K562 (cell line): ENCODE measurements around the gene RNF6. TPM values are rescaled to one million over a fixed set of nuclear protein-coding genes. Genes with fewer than 3 reads are reported as not detected.
A peak's percentile ranks its signal among the peaks of the same experiment; 100 is the strongest.

Experiments used
- ATAC-seq: fragments of 200-7000 bp; cut with Tn5 transposase; 3 replicates; pipeline ENCODE4 v1.9.1; 2020; ENCODE audit warnings: moderate library complexity
- BruUV-seq: library from RNA; stranded (reverse); fragments of 400-500 nt; replicated peaks from 2 replicates; lab custom pipeline; 2021; lab: Mats Ljungman, UMichigan
- CTCF ChIA-PET: fragments of 300-600 bp; formaldehyde crosslinking; extraction: SDS; loops from one replicate; lab custom pipeline; 2021; ENCODE audit warnings: low intra/inter-chr PET ratio; lab: Yijun Ruan, JAX
- POLR2A ChIA-PET: fragments of 300-600, 350-650 bp; sonication (Branson Sonifier 250); formaldehyde crosslinking; extraction: SDS; loops from one replicate; lab custom pipeline; 2021; ENCODE audit warnings: antibody characterized with exemption, inconsistent platforms; lab: Yijun Ruan, JAX
- DNase-seq, 4 experiments: peaks; one replicate each; pipeline versions ENCODE4 v3.0.0 to v3.0.0-alpha.2; 2011 to 2018; ENCODE audit warnings: low spot score in 3 of 4, mixed read lengths in 3 of 4; ENCODE audit errors: extremely low read depth in 1 of 4
- FAIRE-seq: peaks from 2 replicates; lab custom pipeline; 2011; peaks lifted over from hg19 to GRCh38; lab: Jason Lieb, UNC
- H2AFZ ChIP-seq: 2 replicates; pipeline ENCODE4 v1.6.0; 2011; ENCODE audit warnings: low read depth, low read length, control low read depth, inconsistent platforms
- H3K27ac ChIP-seq: fragments of 200-600 bp; 3 replicates; pipeline ENCODE4 v1.8.0; 2011; ENCODE audit warnings: low read depth, mild to moderate bottlenecking, control low read depth, inconsistent platforms, low read length, moderate library complexity, mixed read lengths; ENCODE audit errors: extremely low read depth
- H3K27me3 ChIP-seq, 2 experiments: fragments of 300-600 bp in 1 of 2; 2 replicates in 1 of 2; 3 replicates in 1 of 2; pipeline versions ENCODE4 v1.6.0 to v1.8.0; 2011; ENCODE audit warnings: inconsistent platforms in 2 of 2, low read length in 2 of 2, mild to moderate bottlenecking in 1 of 2, mixed read lengths in 1 of 2, moderate library complexity in 1 of 2; ENCODE audit not compliant: control insufficient read depth in 2 of 2, insufficient read depth in 2 of 2
- H3K36me3 ChIP-seq: fragments of 300-600 bp; 3 replicates; pipeline ENCODE4 v1.8.0; 2011; ENCODE audit warnings: mild to moderate bottlenecking, low read length, inconsistent platforms; ENCODE audit not compliant: control insufficient read depth, insufficient read depth
- H3K4me1 ChIP-seq, 2 experiments: fragments of 200-600 bp in 1 of 2; replicated peaks in 1 of 2; 2 replicates in 1 of 2; 3 replicates in 1 of 2; pipeline versions ENCODE4 v1.5.1 to v1.8.0; 2011; ENCODE audit warnings: inconsistent platforms in 2 of 2, low read length in 2 of 2, mild to moderate bottlenecking in 1 of 2, mixed read lengths in 1 of 2, moderate library complexity in 1 of 2; ENCODE audit not compliant: control insufficient read depth in 2 of 2, insufficient read depth in 2 of 2
- H3K4me2 ChIP-seq: 2 replicates; pipeline ENCODE4 v1.6.1; 2011; ENCODE audit warnings: low read length, control low read depth, inconsistent platforms, mixed read lengths; ENCODE audit not compliant: insufficient read depth
- H3K4me3 ChIP-seq: fragments of 200-600 bp; sonication (generic), shearing (Covaris generic); 2 replicates; pipeline ENCODE4 v1.5.1; 2016; ENCODE audit warnings: control low read depth, inconsistent platforms
- H3K79me2 ChIP-seq: fragments of 200-600 bp; 3 replicates; pipeline ENCODE4 v1.8.0; 2011; ENCODE audit warnings: low read length, inconsistent platforms; ENCODE audit not compliant: control insufficient read depth, insufficient read depth
- H3K9ac ChIP-seq, 2 experiments: 2 replicates each; pipeline versions ENCODE4 v1.6.0 to v1.6.1; 2011; ENCODE audit warnings: low read depth in 2 of 2, low read length in 2 of 2, control low read depth in 1 of 2, inconsistent platforms in 1 of 2, mild to moderate bottlenecking in 1 of 2, mixed read lengths in 1 of 2; ENCODE audit not compliant: insufficient read depth in 1 of 2
- H3K9me1 ChIP-seq: one replicate; pipeline ENCODE4 v1.6.0; 2011; ENCODE audit warnings: inconsistent platforms, mild to moderate bottlenecking, low read length, moderate library complexity; ENCODE audit not compliant: control insufficient read depth, insufficient read depth
- H3K9me3 ChIP-seq: replicated peaks from 2 replicates; pipeline ENCODE4 v1.5.1; 2011; ENCODE audit warnings: low read depth, low read length, inconsistent platforms; ENCODE audit not compliant: control insufficient read depth, insufficient read depth
- H4K20me1 ChIP-seq: replicated peaks from 2 replicates; pipeline ENCODE4 v1.6.1; 2011; ENCODE audit warnings: low read length, inconsistent platforms, mixed read lengths; ENCODE audit not compliant: control insufficient read depth, insufficient read depth
- CTCF ChIP-seq, 3 experiments: IDR thresholded peaks in 2 of 3; conservative IDR thresholded peaks in 1 of 3; 2 replicates each; pipeline ENCODE4 v1.5.1; 2011 to 2012; ENCODE audit warnings: low read length in 3 of 3, mild to moderate bottlenecking in 3 of 3, control low read depth in 2 of 3, improper control_type of control experiment in 1 of 3, inconsistent platforms in 1 of 3, low read depth in 1 of 3, mixed read lengths in 1 of 3, moderate library complexity in 1 of 3; ENCODE audit not compliant: insufficient read depth in 2 of 3
- ILK ChIP-seq: fragments of 450-650 bp; IDR thresholded peaks from 2 replicates; pipeline ENCODE4 v1.6.1; 2016; ENCODE audit warnings: missing genetic modification characterization, low read depth, mild to moderate bottlenecking, missing compliant biosample characterization, moderate library complexity, borderline replicate concordance
- KAT7 ChIP-seq: sonication (generic); formaldehyde crosslinking; IDR thresholded peaks from 2 replicates; pipeline ENCODE4 v1.8.0; 2022; ENCODE audit warnings: missing genetic modification reagents, mild to moderate bottlenecking, borderline replicate concordance
- RAD21 ChIP-seq, 2 experiments: fragments of 250-450 bp in 1 of 2; fragments of 450-650 bp in 1 of 2; sonication (Bioruptor Pico) in 1 of 2; formaldehyde crosslinking in 1 of 2; IDR thresholded peaks in 1 of 2; conservative IDR thresholded peaks in 1 of 2; 2 replicates each; pipeline versions ENCODE4 v1.4.0 to v1.8.0; 2020 to 2022; ENCODE audit warnings: mild to moderate bottlenecking in 2 of 2, moderate library complexity in 1 of 2
- in situ Hi-C: fragments of 300-500 bp; cut with MboI; formaldehyde crosslinking; loops from 4 replicates; pipeline ENCODE4 v1.15.0; 2018; ENCODE audit warnings: inconsistent platforms, mixed read lengths
- intact Hi-C: fragments of 100-400 bp; cut with micrococcal nuclease; formaldehyde crosslinking; loops from 2 replicates; pipeline ENCODE4 v1.14.2; 2022
- polyA plus RNA-seq, 8 experiments: library from polyadenylated mRNA; depleted of rRNA in 4 of 8; stranded (reverse) in 5 of 8; unstranded in 3 of 8; fragments of >200 nt; fragmentation: Nextera tagmentation in 2 of 8; fragmentation: Illumina TruSeq in 1 of 8; extraction: Ambion mirVana in 2 of 8; extraction: Trizol in 1 of 8; gene quantifications; 2 replicates each; pipeline versions ENCODE4 v1.2.1 to v1.2.3, GENCODE V29; 2011 to 2014; ENCODE audit warnings: inconsistent platforms in 1 of 8, missing spikeins in 1 of 8
- total RNA-seq, 7 experiments: library from RNA; depleted of rRNA in 6 of 7; stranded (reverse); fragments of >200 nt in 6 of 7; fragmentation: Illumina TruSeq in 2 of 7; extraction: Trizol in 2 of 7; gene quantifications; 2 replicates each; pipeline versions ENCODE4 v1.2.1 to v1.2.3, GENCODE V29; 2011 to 2021; ENCODE audit warnings: low replicate concordance in 1 of 7

Gene RNF6
- total and polyA plus RNA-seq, 9 of the 15 experiments (the other 6 are each of a cell fraction or from before 2014, with no cell fraction given) = 12.0 to 31.4 (median 22.3) TPM

DNA sequence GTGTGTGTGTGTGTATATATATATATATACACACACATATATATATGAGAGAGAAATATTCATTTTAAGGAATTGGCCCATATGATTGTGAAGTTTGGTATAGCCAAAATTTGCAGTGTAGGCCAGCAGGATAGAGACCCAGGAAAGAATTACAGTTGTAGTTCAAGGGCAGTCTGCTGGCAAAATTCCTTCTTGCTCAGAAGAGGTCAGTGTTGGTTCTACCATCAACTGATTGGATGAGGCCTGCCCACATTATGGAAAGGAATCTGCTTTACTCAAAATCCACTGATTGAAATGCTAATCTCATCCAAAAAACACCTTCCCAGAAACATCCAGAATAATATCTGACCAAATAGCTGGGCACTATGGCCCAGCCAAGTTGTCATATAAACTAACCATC is 24.0 kb downstream of the RNF6 start:
- H3K9me1 ChIP-seq = no peaks in the 10 kb centered on the region
- no peak overlapping the region for H3K4me3 ChIP-seq
- no peak overlapping the region for H3K4me2 ChIP-seq
- no peaks in the 10 kb centered on the region for H3K9me3 ChIP-seq
- H3K9ac ChIP-seq = no peak overlapping the region
- in situ Hi-C loops (loop anchor here (25.0 kb wide), 1 partner anchor 739 kb away; no protein-coding TSS in a partner anchor), intact Hi-C loops (no loop called here)
- ATAC-seq (no peak), FAIRE-seq (no peak), DNase-seq (peak in 1 of 4 experiments; percentile 2)
- no peaks in the 10 kb centered on the region for H3K27me3 ChIP-seq
- no TSS peak for BruUV-seq
- no peaks in the 10 kb centered on the region for H4K20me1 ChIP-seq
- no peaks in the 10 kb centered on the region for H3K4me1 ChIP-seq
- TF ChIP-seq KAT7 (CRISPR knock-in tag) (no peak), RAD21 (CRISPR knock-in tag; conservative IDR thresholded peaks at IDR 0.05 in 1 of 2, IDR thresholded peaks at IDR 0.05 in 1 of 2) (peak in 1 of 2 experiments; percentile 31; a peak in 1 of 4 replicates), CTCF (IDR thresholded peaks at IDR 0.05 in 2 of 3, conservative IDR thresholded peaks at IDR 0.05 in 1 of 3; ENCODE audit: insufficient read depth in 2 of 3, low read depth in 1 of 3, low read length in 3 of 3) (peak in 1 of 3 experiments; percentile 17; a peak in 1 of 6 replicates), ILK (tag) (no peak)
- no peak overlapping the region for H3K27ac ChIP-seq
- no peaks in the 10 kb centered on the region for H3K79me2 ChIP-seq
- no peaks in the 10 kb centered on the region for H3K36me3 ChIP-seq
- CTCF ChIA-PET = interaction anchor here (0.9 kb wide), 1 partner anchor 295 kb away, joined by 3 read pairs; no protein-coding TSS in a partner anchor
- H2AFZ ChIP-seq = no peak overlapping the region
- POLR2A ChIA-PET = no interaction called here
